Lung (tissue), 12 donors: ENCODE measurements around the gene SDR42E1. TPM values are rescaled to one million over a fixed set of nuclear protein-coding genes. Genes with fewer than 3 reads are reported as not detected.

Experiments used
- ATAC-seq: fragments of 200-7000 bp; cut with Tn5 transposase; one replicate; pipeline ENCODE4 v1.9.1; 2020; ENCODE audit warnings: moderate number of reproducible peaks; ENCODE audit not compliant: insufficient read depth, low FRiP score
- DNase-seq, 3 donors: peaks; one replicate each; pipeline ENCODE4 v3.0.0-alpha.2; 2013 to 2017
- H3K27ac ChIP-seq, 2 donors: one replicate each; pipeline ENCODE4 v1.5.1; 2013; ENCODE audit warnings: mild to moderate bottlenecking in 2 of 2, moderate library complexity in 2 of 2, control low read depth in 1 of 2, inconsistent platforms in 1 of 2, low read depth in 1 of 2, low read length in 1 of 2
- H3K27me3 ChIP-seq, 3 donors: one replicate each; pipeline ENCODE4 v1.5.1; 2013; ENCODE audit warnings: low read length in 2 of 3; ENCODE audit not compliant: control insufficient read depth in 3 of 3, insufficient read depth in 3 of 3
- H3K36me3 ChIP-seq, 4 donors: one replicate each; pipeline ENCODE4 v1.5.1; 2013; ENCODE audit warnings: low read length in 4 of 4, mild to moderate bottlenecking in 1 of 4, moderate library complexity in 1 of 4; ENCODE audit not compliant: control insufficient read depth in 4 of 4, insufficient read depth in 4 of 4
- H3K4me1 ChIP-seq, 5 donors: one replicate each; pipeline ENCODE4 v1.5.1; 2013; ENCODE audit warnings: low read length in 5 of 5, mild to moderate bottlenecking in 2 of 5, moderate library complexity in 1 of 5; ENCODE audit not compliant: control insufficient read depth in 5 of 5, insufficient read depth in 5 of 5
- H3K4me3 ChIP-seq: one replicate; pipeline ENCODE4 v1.5.1; 2013; ENCODE audit warnings: mild to moderate bottlenecking, control low read depth, moderate library complexity
- H3K9ac ChIP-seq, 2 donors: one replicate each; pipeline ENCODE4 v1.5.1; 2013; ENCODE audit warnings: low read length in 2 of 2, control low read depth in 1 of 2; ENCODE audit not compliant: insufficient read depth in 1 of 2
- H3K9me3 ChIP-seq, 4 donors: one replicate each; pipeline ENCODE4 v1.5.1; 2013; ENCODE audit warnings: low read length in 3 of 4, mild to moderate bottlenecking in 1 of 4, moderate library complexity in 1 of 4; ENCODE audit not compliant: control insufficient read depth in 4 of 4, insufficient read depth in 3 of 4
- WGBS, 2 donors: extraction: QIAGEN DNeasy Blood & Tissue Kit; methylation state at CpG; one replicate each; pipeline ENCODE4 v1.1.7; 2013; 5-methylcytosine and 5-hydroxymethylcytosine counted together
- polyA plus RNA-seq, 2 donors: library from polyadenylated mRNA; stranded (reverse); fragments of 200-250 nt; gene quantifications; one replicate each; pipeline ENCODE4 v1.2.1, GENCODE V29; 2013
- total RNA-seq, 2 donors: library from RNA; depleted of rRNA in 1 of 2; stranded (reverse); fragments of >200 nt in 1 of 2; gene quantifications; one replicate each; pipeline ENCODE4 v1.2.1, GENCODE V29; 2014 to 2021
- TF ChIP-seq, protein P1 (sequence below): IDR thresholded peaks from 2 replicates; pipeline ENCODE4 v1.5.1; 2012; ENCODE audit warnings: mild to moderate bottlenecking; ENCODE audit errors: control extremely low read depth, extremely low read depth
- donor health status: control.
- donor health status: control.
- donor health status: Bipolar disorder and iron deficiency.
- donor health status: healthy.
- donor health status: DM: yes; HTN: yes; CAD: no.

Gene SDR42E1
- total and polyA plus RNA-seq, 4 donors: 1.2 to 9.5 (median 4.0) TPM

- peaks cover 0 to 21% (median 4%) of the 10 kb centered on the region in 5 donors for H3K4me1 ChIP-seq
- ATAC-seq: no peak
- H3K9ac ChIP-seq: no peak overlapping the region
- no peaks in the 10 kb centered on the region for H3K27me3 ChIP-seq
- no peak overlapping the region for H3K4me3 ChIP-seq
- TF ChIP-seq, protein P1, sequence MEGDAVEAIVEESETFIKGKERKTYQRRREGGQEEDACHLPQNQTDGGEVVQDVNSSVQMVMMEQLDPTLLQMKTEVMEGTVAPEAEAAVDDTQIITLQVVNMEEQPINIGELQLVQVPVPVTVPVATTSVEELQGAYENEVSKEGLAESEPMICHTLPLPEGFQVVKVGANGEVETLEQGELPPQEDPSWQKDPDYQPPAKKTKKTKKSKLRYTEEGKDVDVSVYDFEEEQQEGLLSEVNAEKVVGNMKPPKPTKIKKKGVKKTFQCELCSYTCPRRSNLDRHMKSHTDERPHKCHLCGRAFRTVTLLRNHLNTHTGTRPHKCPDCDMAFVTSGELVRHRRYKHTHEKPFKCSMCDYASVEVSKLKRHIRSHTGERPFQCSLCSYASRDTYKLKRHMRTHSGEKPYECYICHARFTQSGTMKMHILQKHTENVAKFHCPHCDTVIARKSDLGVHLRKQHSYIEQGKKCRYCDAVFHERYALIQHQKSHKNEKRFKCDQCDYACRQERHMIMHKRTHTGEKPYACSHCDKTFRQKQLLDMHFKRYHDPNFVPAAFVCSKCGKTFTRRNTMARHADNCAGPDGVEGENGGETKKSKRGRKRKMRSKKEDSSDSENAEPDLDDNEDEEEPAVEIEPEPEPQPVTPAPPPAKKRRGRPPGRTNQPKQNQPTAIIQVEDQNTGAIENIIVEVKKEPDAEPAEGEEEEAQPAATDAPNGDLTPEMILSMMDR: no peak
- H3K27ac ChIP-seq: peak overlapping the region in 1 of 2 donors; percentile 37
- 83 to 89% methylated on average over 2 of the region's 2 CpGs for WGBS, 2 donors
- no peaks in the 10 kb centered on the region for H3K9me3 ChIP-seq
- no peak for DNase-seq
- H3K36me3 ChIP-seq: no peaks in the 10 kb centered on the region
Observed at GRCh38 chr16:82042846-82043245, 31.6 kb upstream of the SDR42E1 start.

DNA sequence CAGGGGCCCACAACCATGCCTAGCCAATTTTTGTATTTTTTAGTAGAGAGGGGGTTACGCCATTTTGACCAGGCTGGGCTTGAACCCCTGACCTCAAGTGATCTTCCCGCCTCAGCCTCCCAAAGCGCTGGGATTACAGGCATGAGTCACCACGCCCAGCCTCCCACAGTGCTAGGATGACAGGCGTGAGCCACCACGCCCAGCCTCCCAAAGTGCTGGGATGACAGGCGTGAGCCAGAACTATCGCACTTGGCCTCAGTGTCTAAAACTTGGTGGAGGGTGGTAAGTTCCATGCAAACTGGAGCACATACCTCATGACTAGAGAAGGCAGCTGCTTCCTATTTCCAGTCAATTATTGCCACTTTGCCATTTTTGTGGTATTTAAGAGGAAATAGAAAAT, 30.9 kb upstream of the SDR42E1 start:
- H3K9me3 ChIP-seq: no peaks in the 10 kb centered on the region
- no peak overlapping the region for H3K9ac ChIP-seq
- peaks cover 0 to 21% (median 4%) of the 10 kb centered on the region in 5 donors for H3K4me1 ChIP-seq
- no peaks in the 10 kb centered on the region for H3K36me3 ChIP-seq
- DNase-seq (no peak), ATAC-seq (no peak)
- 92 to 95% methylated on average over 8 of the region's 8 CpGs for WGBS, 2 donors
- H3K4me3 ChIP-seq: no peak overlapping the region
- H3K27ac ChIP-seq: no peak overlapping the region
- TF ChIP-seq, protein P1: no peak
- no peaks in the 10 kb centered on the region for H3K27me3 ChIP-seq

GRCh38 chr16:82041542-82041941, 30.3 kb upstream of the SDR42E1 start:
- no peak overlapping the region for H3K27ac ChIP-seq
- H3K9ac ChIP-seq: no peak overlapping the region
- 86% methylated on average over 4 of the region's 4 CpGs for WGBS, 2 donors
- no peak overlapping the region for H3K4me3 ChIP-seq
- no peaks in the 10 kb centered on the region for H3K27me3 ChIP-seq
- DNase-seq (no peak), ATAC-seq (no peak)
- TF ChIP-seq, protein P1: no peak
- peaks cover 0 to 21% (median 4%) of the 10 kb centered on the region in 5 donors for H3K4me1 ChIP-seq
- H3K9me3 ChIP-seq: no peaks in the 10 kb centered on the region
- H3K36me3 ChIP-seq: no peaks in the 10 kb centered on the region

- no peak overlapping the region for H3K4me3 ChIP-seq
- H3K27ac ChIP-seq: no peak overlapping the region
- H3K27me3 ChIP-seq: no peaks in the 10 kb centered on the region
- H3K9me3 ChIP-seq: no peaks in the 10 kb centered on the region
- H3K9ac ChIP-seq: no peak overlapping the region
- no peak for ATAC-seq
- H3K36me3 ChIP-seq: no peaks in the 10 kb centered on the region
- H3K4me1 ChIP-seq: peaks cover 0 to 12% (median under 1%) of the 10 kb centered on the region in 5 donors
- 58 to 83% methylated on average over 3 of the region's 3 CpGs for WGBS, 2 donors
- TF ChIP-seq, protein P1: no peak
- DNase-seq: no peak
Observed at GRCh38 chr16:82040296-82040695, 29.0 kb upstream of the SDR42E1 start.
